ENCODE results near the gene CAPRIN2.

Gene CAPRIN2

DNA sequence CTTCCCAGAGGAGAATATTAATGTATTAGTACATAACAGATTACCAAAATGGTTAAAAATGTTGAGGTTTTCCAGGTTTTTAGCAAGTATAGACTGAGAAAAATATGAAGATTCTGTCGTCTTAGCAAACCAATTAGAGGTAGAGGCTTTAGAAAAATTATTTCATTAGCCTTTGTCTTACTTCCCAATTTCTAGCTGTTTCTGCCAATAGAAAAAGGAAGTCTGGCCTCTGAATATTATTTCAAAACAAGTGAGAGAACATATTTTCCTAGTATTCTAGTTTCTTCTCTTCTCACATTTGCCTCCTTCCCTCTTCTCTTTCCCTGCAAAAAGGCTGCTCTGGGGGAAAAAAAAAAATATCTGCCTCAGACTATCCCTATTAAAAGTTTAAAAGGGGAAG, 75.5 kb downstream of the CAPRIN2 start:
- TF ChIP-seq, protein P1, sequence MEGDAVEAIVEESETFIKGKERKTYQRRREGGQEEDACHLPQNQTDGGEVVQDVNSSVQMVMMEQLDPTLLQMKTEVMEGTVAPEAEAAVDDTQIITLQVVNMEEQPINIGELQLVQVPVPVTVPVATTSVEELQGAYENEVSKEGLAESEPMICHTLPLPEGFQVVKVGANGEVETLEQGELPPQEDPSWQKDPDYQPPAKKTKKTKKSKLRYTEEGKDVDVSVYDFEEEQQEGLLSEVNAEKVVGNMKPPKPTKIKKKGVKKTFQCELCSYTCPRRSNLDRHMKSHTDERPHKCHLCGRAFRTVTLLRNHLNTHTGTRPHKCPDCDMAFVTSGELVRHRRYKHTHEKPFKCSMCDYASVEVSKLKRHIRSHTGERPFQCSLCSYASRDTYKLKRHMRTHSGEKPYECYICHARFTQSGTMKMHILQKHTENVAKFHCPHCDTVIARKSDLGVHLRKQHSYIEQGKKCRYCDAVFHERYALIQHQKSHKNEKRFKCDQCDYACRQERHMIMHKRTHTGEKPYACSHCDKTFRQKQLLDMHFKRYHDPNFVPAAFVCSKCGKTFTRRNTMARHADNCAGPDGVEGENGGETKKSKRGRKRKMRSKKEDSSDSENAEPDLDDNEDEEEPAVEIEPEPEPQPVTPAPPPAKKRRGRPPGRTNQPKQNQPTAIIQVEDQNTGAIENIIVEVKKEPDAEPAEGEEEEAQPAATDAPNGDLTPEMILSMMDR (IDR thresholded peaks at IDR 0.05; ENCODE audit: borderline replicate concordance, insufficient read depth, low read depth, low read length): no peak
- no peak overlapping the region for H3K4me3 ChIP-seq (ENCODE audit: low read depth, low read length)

DNA sequence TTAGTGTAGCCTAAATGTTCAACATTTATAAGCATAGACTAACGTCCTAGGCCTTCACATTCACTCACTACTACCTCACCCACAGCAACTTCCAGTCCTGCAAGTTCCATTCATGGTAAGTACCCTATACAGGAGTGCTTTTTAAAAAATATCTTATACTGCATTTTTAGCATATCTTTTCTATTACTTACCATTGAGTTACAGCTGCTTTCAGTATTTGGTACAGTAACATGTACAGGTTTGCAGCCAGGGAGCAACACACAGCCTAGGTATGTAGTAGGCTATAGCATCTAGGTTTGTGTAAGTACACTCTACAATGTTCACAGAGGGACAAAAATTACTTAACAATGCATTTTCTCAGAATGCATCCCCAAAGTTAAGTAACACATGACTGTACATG, 76.5 kb downstream of the CAPRIN2 start:
- no peak overlapping the region for H3K4me3 ChIP-seq (ENCODE audit: low read depth, low read length)
- TF ChIP-seq, protein P1 (IDR thresholded peaks at IDR 0.05; ENCODE audit: borderline replicate concordance, insufficient read depth, low read depth, low read length): no peak

DNA sequence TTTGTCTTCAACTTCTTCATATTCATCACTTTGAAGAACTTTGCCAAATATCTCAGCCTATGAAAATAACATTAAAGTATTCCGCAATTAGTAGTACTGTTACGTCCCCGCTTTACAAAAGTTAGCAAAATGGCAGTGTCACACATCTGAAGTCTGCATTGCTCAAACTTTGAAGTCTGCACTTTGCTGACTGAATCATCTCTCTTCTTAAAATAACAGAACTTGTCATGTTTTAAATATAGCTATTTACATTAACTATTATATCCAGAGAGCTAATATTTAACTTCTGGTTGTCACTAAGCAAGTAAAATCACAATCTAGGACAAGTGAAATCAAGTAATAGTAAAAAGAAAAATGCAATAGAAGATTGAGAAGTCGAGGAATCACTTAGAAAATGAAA, 93.5 kb downstream of the CAPRIN2 start:
- TF ChIP-seq, protein P1 (IDR thresholded peaks at IDR 0.05; ENCODE audit: borderline replicate concordance, insufficient read depth, low read depth, low read length): no peak
- no peak overlapping the region for H3K4me3 ChIP-seq (ENCODE audit: low read depth, low read length)

Measured in GM12875 (cell line).